AG09319 (cell line): ENCODE results near the gene MYF5.

ENCODE experiments used
- DNase-seq: peaks from one replicate; pipeline ENCODE4 v3.0.0-alpha.2; 2010; ENCODE audit warnings: low read depth; ENCODE audit errors: extremely low read depth
- CTCF ChIP-seq: IDR thresholded peaks from 2 replicates; pipeline ENCODE4 v1.5.1; 2011; ENCODE audit warnings: low read depth, mild to moderate bottlenecking, inconsistent platforms, low read length, moderate library complexity

The MYF5 gene

DNA sequence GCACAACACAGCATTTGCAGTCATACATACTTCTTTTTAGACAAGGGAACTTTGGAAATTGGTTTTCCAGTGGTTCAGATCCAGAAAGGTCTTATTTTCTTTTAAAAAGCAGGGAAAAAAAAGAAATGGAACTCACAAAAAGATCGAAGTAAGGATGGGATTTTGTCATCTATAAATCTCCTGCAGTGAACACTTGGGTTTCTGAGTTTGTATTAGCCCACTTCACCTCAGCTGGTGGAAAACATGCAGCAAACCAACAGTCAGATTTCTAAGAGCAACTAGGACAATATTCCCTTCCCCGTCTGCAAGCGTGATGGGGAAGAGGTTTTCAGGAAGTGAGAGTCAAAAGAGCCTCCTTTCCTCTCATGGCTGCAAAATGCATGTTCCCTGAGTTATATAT is 4.6 kb downstream of the MYF5 start:
- no peak for TF ChIP-seq CTCF

GRCh38 chr12:80745851-80746505 is 29.3 kb downstream of the MYF5 start:
- TF ChIP-seq CTCF = no peak
- no peak for DNase-seq

More for the DNA sequence above, 4.6 kb downstream of the MYF5 start:
- no peak for DNase-seq

DNA sequence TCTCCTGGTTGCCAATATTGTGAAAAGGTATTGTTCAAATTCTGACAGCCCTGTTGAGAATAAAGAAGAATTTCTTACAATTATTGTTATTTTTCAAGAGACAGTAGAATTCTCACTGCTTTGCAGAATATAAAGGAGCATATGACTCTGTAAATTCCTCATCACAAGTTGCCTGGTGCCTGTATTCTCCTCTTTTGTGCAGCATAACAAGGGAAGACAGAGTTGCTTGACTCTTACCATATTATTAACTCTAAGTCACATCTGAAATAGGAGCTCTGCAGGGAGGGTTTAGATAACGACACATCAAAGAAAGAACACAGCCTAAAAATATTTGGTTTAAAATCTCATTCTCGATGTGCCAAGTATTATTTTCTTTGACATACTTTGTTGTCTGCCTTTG is 31.1 kb downstream of the MYF5 start:
- DNase-seq = no peak
- TF ChIP-seq CTCF = no peak

DNA sequence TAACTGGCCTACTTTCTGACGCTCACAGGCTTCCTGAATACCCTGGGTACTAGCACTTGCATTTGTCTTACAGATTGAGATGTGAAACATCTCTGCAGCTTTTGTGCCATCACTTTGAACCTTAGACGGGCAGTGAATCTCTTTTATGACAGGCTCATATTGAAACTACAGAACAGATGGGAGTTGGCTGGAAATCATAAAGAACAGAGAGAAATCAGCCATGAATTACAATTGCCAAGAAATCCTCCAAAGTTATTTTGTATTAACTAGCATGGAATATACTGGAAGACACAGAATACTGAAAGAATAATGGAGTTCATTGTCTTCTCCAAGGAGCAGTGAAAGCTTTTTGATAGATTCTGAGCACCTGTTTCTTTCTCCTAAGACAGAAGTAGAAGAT is 32.7 kb downstream of the MYF5 start:
- no peak for TF ChIP-seq CTCF
- no peak for DNase-seq

DNA sequence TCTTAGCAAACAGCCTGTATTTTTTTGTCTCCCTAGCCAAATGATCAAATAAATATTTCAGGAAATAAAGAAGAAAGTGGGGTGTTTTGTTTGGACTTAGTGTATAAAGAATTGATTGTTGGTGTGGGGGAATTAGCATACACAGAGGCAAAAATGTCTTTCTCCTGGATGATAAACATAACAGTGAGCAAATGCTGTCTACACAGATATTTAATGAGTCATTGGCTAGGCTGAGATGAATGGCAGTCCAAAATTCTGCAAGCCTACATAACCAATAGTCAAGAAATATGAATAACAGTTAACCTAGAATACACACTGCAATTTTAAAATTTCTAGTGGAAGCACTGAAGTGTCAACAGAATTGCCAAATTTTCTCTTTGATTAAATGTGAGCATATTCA is 35.8 kb downstream of the MYF5 start:
- no peak for TF ChIP-seq CTCF
- DNase-seq = no peak

GRCh38 chr12:80754274-80754673 is 37.6 kb downstream of the MYF5 start:
- no peak for DNase-seq
- TF ChIP-seq CTCF = no peak

GRCh38 chr12:80756875-80757274 is 40.2 kb downstream of the MYF5 start:
- no peak for DNase-seq
- TF ChIP-seq CTCF = no peak
